RWPE1 (cell line): ENCODE data around the gene MEIS3.

ENCODE experiments used
- CTCF ChIA-PET: fragments of 350-600 bp; sonication (Branson Sonifier 250); formaldehyde crosslinking; extraction: SDS; loops from one replicate; lab custom pipeline; 2021; lab: Yijun Ruan, JAX
- POLR2A ChIA-PET: fragments of 400-600 bp; formaldehyde crosslinking; extraction: SDS; loops from one replicate; lab custom pipeline; 2020; ENCODE audit warnings: antibody characterized with exemption; ENCODE audit not compliant: low non-redundant PET; lab: Yijun Ruan, JAX
- DNase-seq: peaks from one replicate; pipeline ENCODE4 v3.0.0; 2012; ENCODE audit warnings: low spot score
- H3K27ac ChIP-seq: fragments of 450-650 bp; 2 replicates; pipeline ENCODE4 v1.5.1; 2017
- CTCF ChIP-seq: fragments of 450-650 bp; conservative IDR thresholded peaks from 2 replicates; pipeline ENCODE4 v1.5.1; 2017; ENCODE audit warnings: low read depth, mild to moderate bottlenecking

Gene MEIS3

GRCh38 chr19:47419030-47419783 lies at the start of gene MEIS3:
Gene MEIS3, minus strand, starts transcription at chr19:47419527. Its CDS starts 446 bp downstream, at chr19:47419081.
- H3K27ac ChIP-seq, result peak within 1 kb of the TSS; percentile 59
- POLR2A ChIA-PET, result no interaction called here
- CTCF ChIA-PET, result no interaction called here
- no peak for DNase-seq
- no peak for TF ChIP-seq CTCF

- TF ChIP-seq CTCF, result no peak
- ChIA-PET CTCF (no interaction called here), POLR2A (no interaction called here)
- no peak overlapping the region for H3K27ac ChIP-seq
- DNase-seq, result no peak
Observed at GRCh38 chr19:47467914-47468313, 48.6 kb upstream of the MEIS3 start.

- TF ChIP-seq CTCF, result no peak
- ChIA-PET POLR2A (no interaction called here), CTCF (no interaction called here)
- no peak for DNase-seq
- H3K27ac ChIP-seq, result no peak overlapping the region
Observed at GRCh38 chr19:47465957-47466356, 46.6 kb upstream of the MEIS3 start.

GRCh38 chr19:47464675-47465419 lies 45.5 kb upstream of the MEIS3 start:
- no peak for DNase-seq
- no peak for TF ChIP-seq CTCF
- H3K27ac ChIP-seq, result no peak overlapping the region
- CTCF ChIA-PET, result no interaction called here
- POLR2A ChIA-PET, result interaction anchor here (0.8 kb wide), 1 partner anchor 36 kb away, joined by 3 read pairs; no protein-coding TSS in a partner anchor

- no peak for TF ChIP-seq CTCF
- no peak for DNase-seq
- ChIA-PET POLR2A (no interaction called here), CTCF (no interaction called here)
- H3K27ac ChIP-seq, result no peak overlapping the region
Observed at GRCh38 chr19:47461876-47462275, 42.5 kb upstream of the MEIS3 start.

- DNase-seq, result no peak
- TF ChIP-seq CTCF, result no peak
- no peak overlapping the region for H3K27ac ChIP-seq
- POLR2A ChIA-PET, result no interaction called here
- CTCF ChIA-PET, result interaction anchor here (0.5 kb wide), 1 partner anchor 20 kb away, joined by 3 read pairs; no protein-coding TSS in a partner anchor
Observed at GRCh38 chr19:47459477-47459876, 40.1 kb upstream of the MEIS3 start.
